Spleen (tissue), 11 donors: ENCODE results near the gene SPDYE6. TPM values are rescaled to one million over a fixed set of nuclear protein-coding genes. Genes with fewer than 3 reads are reported as not detected.
"Not testable (repeated sequence)": the region's sequence is repeated elsewhere in the genome, so short reads cannot be mapped to it uniquely, and the experiment has no call there.

Experiments
- DNase-seq: peaks from one replicate; pipeline ENCODE4 v3.0.0-alpha.2; 2020
- H3K27ac ChIP-seq, 8 donors: fragments of 200-600 bp; sonication (generic) in 7 of 8; 1 replicate in 4 of 8; 2 replicates in 4 of 8; pipeline versions ENCODE4 v1.5.0 to v1.8.0; 2016 to 2021; ENCODE audit warnings: inconsistent platforms in 4 of 8, mild to moderate bottlenecking in 4 of 8, moderate library complexity in 1 of 8
- H3K27me3 ChIP-seq, 7 donors: fragments of 200-600 bp; sonication (generic) in 6 of 7; replicated peaks in 1 of 7; 1 replicate in 4 of 7; 2 replicates in 3 of 7; pipeline versions ENCODE4 v1.5.0 to v1.8.0; 2016 to 2021; ENCODE audit warnings: inconsistent platforms in 3 of 7, mild to moderate bottlenecking in 1 of 7
- H3K36me3 ChIP-seq, 6 donors: fragments of 200-600 bp; sonication (generic) in 5 of 6; 1 replicate in 4 of 6; 2 replicates in 2 of 6; pipeline versions ENCODE4 v1.5.0 to v1.8.0; 2016 to 2021; ENCODE audit warnings: inconsistent platforms in 2 of 6
- H3K4me1 ChIP-seq, 6 donors: fragments of 200-600 bp; sonication (generic) in 5 of 6; 1 replicate in 3 of 6; 2 replicates in 3 of 6; pipeline versions ENCODE4 v1.5.0 to v1.8.0; 2016 to 2021; ENCODE audit warnings: inconsistent platforms in 3 of 6
- H3K4me3 ChIP-seq, 8 donors: fragments of 200-600 bp; sonication (generic) in 7 of 8; 1 replicate in 4 of 8; 2 replicates in 4 of 8; pipeline versions ENCODE4 v1.5.0 to v1.8.0; 2016 to 2021; ENCODE audit warnings: inconsistent platforms in 4 of 8, mild to moderate bottlenecking in 4 of 8, moderate library complexity in 2 of 8
- H3K9me3 ChIP-seq, 8 donors: fragments of 200-600 bp; sonication (generic) in 7 of 8; 1 replicate in 4 of 8; 2 replicates in 4 of 8; pipeline versions ENCODE4 v1.5.0 to v1.8.0; 2016 to 2021; ENCODE audit warnings: inconsistent platforms in 4 of 8
- POLR2A ChIP-seq, 3 donors: fragments of 450-650 bp; IDR thresholded peaks; one replicate each; pipeline ENCODE4 v1.5.1; 2017; ENCODE audit warnings: antibody characterized with exemption in 3 of 3, mild to moderate bottlenecking in 1 of 3
- POLR2AphosphoS5 ChIP-seq, 3 donors: sonication (generic); formaldehyde crosslinking; IDR thresholded peaks; one replicate each; pipeline ENCODE4 v1.5.1; 2017; ENCODE audit warnings: antibody characterized with exemption in 3 of 3
- WGBS, 5 donors: extraction: QIAGEN DNeasy Blood & Tissue Kit in 3 of 5; methylation state at CpG; one replicate each; pipeline versions ENCODE4 v1.1.5 to v1.1.7; 2013 to 2018; 5-methylcytosine and 5-hydroxymethylcytosine counted together
- intact Hi-C: fragments of 100-400 bp; cut with DNase I; formaldehyde crosslinking; loops from one replicate; pipeline ENCODE4 v1.15.0; 2023; ENCODE audit warnings: low total_unique reads
- polyA plus RNA-seq, 3 donors: library from polyadenylated mRNA; stranded (reverse); fragments of 200-250 nt; gene quantifications; one replicate each; pipeline ENCODE4 v1.2.1, GENCODE V29; 2013
- total RNA-seq, 7 donors: library from RNA; depleted of rRNA in 3 of 7; stranded (reverse); fragments of >200 nt in 3 of 7; fragmentation: NEBNext Ultra II Directional in 4 of 7; extraction: Animal tissue kit (Norgen Biotek cat#: 25700) in 4 of 7; gene quantifications; one replicate each; pipeline versions ENCODE4 v1.1.0 to v1.2.1, GENCODE V29; 2016 to 2021
- TF ChIP-seq, protein P1 (sequence below), 11 experiments: fragments of 200-600 bp in 7 of 11; fragments of 450-650 bp in 4 of 11; sonication (generic) in 4 of 11; IDR thresholded peaks in 8 of 11; conservative IDR thresholded peaks in 3 of 11; 1 replicate in 7 of 11; 2 replicates in 4 of 11; pipeline versions ENCODE4 v1.4.0 to v1.8.0; 2016 to 2021; ENCODE audit warnings: antibody characterized with exemption in 11 of 11, inconsistent platforms in 4 of 11, mild to moderate bottlenecking in 1 of 11
- donor health status: healthy with polysubstance abuse.
- donor health status: DM: no; HTN: no; CAD: no; lungs with moderate emphysema.
- donor health status: DM: no; HTN: no; CAD: no.
- donor health status: Bipolar disorder and iron deficiency.
- donor health status: healthy.
- donor health status: DM: no; HTN: no; CAD: no.
- donor health status: DM: yes; HTN: yes; CAD: no.

SPDYE6 gene
- total and polyA plus RNA-seq, 10 donors, result 0.06 TPM; not detected in 9

DNA sequence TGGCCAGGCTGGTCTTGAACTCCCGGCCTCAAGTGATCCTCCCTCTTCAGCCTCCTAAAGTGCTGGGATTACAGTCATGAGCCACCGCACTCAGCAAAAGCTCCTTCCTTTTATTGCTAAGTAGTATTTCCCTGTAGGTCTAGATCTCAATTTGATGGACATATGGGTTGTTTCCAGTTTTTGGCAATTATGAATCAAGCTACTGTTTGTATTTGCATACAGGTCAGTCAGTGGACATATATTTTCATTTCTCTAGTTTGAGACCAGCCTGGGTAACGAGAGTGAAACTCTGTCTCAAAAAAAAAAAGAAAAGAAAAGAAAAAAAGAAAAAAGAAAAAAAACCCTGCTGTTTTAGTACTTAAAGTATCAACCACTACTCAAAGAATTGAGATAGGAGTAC is 33.6 kb upstream of the SPDYE6 start:
- intact Hi-C loops, result loop anchor here (5.0 kb wide), 2 partner anchors 113 to 848 kb away; no protein-coding TSS in a partner anchor
- no peak overlapping the region for H3K4me3 ChIP-seq
- WGBS, 5 donors, result 73 to 87% (median 83%) methylated on average over 3 of the region's 3 CpGs

DNA sequence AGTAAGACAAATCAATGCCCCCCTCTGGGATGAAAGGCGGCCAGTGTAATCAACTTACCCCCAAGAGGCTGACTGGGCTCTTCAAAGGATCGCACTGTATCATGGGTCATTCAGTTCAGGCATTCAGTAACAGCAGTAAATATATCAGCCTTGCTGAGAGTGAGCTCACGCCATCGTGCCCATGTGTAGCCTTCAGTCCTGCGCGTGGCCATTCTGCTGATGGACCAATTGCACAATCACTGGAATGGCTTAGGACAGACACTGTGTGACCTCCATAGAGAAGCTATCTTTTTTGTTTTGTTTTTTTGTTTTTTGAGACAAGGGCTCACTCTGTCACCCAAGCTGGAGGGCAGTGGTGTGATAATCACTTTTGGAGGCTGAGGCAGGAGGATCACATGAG is 30.8 kb upstream of the SPDYE6 start:
- Histone ChIP-seq H3K4me3 (no peak overlapping the region), H3K27me3 (no peaks in the 10 kb centered on the region), H3K36me3 (peaks cover 0 to 67% (median 12%) of the 10 kb centered on the region in 6 donors), H3K9me3 (no peaks in the 10 kb centered on the region), H3K4me1 (peaks cover 0 to 7% (median 2%) of the 10 kb centered on the region in 6 donors), H3K27ac (no peak overlapping the region)
- 92 to 98% (median 93%) methylated on average over 5 to 6 of the region's 6 CpGs for WGBS, 5 donors
- TF ChIP-seq, protein P1, sequence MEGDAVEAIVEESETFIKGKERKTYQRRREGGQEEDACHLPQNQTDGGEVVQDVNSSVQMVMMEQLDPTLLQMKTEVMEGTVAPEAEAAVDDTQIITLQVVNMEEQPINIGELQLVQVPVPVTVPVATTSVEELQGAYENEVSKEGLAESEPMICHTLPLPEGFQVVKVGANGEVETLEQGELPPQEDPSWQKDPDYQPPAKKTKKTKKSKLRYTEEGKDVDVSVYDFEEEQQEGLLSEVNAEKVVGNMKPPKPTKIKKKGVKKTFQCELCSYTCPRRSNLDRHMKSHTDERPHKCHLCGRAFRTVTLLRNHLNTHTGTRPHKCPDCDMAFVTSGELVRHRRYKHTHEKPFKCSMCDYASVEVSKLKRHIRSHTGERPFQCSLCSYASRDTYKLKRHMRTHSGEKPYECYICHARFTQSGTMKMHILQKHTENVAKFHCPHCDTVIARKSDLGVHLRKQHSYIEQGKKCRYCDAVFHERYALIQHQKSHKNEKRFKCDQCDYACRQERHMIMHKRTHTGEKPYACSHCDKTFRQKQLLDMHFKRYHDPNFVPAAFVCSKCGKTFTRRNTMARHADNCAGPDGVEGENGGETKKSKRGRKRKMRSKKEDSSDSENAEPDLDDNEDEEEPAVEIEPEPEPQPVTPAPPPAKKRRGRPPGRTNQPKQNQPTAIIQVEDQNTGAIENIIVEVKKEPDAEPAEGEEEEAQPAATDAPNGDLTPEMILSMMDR (IDR thresholded peaks at IDR 0.05 in 8 of 11, conservative IDR thresholded peaks at IDR 0.05 in 3 of 11), result no peak
- TF ChIP-seq POLR2A (IDR thresholded peaks at IDR 0.05) (no peak), POLR2AphosphoS5 (IDR thresholded peaks at IDR 0.05) (no peak)
- intact Hi-C loops, result loop anchor here (5.0 kb wide), 1 partner anchor 845 kb away; no protein-coding TSS in a partner anchor
- no peak for DNase-seq

More for the DNA sequence above, 33.6 kb upstream of the SPDYE6 start:
- Histone ChIP-seq H3K9me3 (no peaks in the 10 kb centered on the region), H3K27me3 (no peaks in the 10 kb centered on the region), H3K36me3 (peaks cover 0 to 70% (median 12%) of the 10 kb centered on the region in 6 donors), H3K27ac (no peak overlapping the region), H3K4me1 (peaks cover 0 to 7% (median 2%) of the 10 kb centered on the region in 6 donors)
- DNase-seq, result no peak
- TF ChIP-seq, protein P1 (IDR thresholded peaks at IDR 0.05 in 8 of 11, conservative IDR thresholded peaks at IDR 0.05 in 3 of 11), result no peak
- TF ChIP-seq POLR2AphosphoS5 (IDR thresholded peaks at IDR 0.05) (no peak), POLR2A (IDR thresholded peaks at IDR 0.05) (no peak)

DNA sequence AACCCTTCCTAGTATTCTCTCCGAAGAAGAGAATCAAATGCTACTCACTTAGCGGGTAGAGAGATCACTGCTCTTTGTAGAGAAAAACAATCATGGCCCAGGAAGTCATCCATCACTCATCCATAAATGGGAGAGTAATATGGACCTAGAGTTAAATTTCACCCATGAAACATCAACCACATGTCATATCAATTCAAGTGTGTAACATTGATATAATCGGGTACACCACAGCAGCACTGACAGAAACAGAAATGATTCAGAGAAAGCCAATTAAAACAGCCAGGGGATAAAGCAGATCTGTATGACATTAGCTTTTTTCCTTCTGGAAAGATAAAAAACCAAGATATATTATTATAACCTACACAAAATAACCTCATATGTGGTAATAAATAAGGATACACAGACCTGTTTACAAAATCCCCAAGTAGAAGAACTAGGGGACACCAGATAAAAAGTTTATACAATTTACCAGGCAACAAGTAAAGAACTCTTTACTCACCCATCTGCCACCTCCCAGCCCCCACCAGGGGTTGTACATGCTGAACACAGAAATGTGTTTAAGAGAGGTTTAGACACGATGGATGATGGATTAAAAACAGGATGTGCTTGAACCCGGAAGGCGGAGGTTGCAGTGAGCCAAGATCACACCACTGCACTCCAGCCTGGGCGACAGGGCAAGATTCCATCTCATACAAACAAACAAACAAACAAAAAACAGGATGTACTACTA is 25.6 kb upstream of the SPDYE6 start:
- H3K36me3 ChIP-seq, result peaks cover 0 to 87% (median 45%) of the 10 kb centered on the region in 6 donors
- H3K4me3 ChIP-seq, H3K27me3 ChIP-seq, intact Hi-C loops, H3K4me1 ChIP-seq, H3K9me3 ChIP-seq, H3K27ac ChIP-seq, DNase-seq: not testable (repeated sequence)
- 84 to 92% (median 86%) methylated on average over 5 to 7 of the region's 7 CpGs for WGBS, 5 donors

DNA sequence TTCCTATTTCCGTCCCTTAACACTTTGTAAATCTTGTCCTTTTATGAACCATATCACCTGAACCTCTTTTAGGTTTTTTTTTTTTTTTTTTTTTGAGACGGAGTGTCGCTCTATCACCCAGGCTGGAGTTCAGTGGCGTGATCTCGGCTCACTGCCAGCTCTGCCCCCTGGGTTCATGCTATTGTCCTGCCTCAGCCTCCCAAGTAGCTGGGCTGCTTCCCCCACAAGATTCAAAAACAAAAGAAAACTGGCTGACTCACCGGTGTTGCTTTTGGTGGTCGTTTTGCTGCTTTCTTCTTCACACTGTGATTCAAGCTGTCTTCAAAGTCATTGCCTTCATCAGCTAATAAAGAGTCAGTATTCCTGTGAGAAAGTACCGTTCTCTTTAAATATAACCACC is 24.6 kb upstream of the SPDYE6 start:
- H3K4me1 ChIP-seq, H3K9me3 ChIP-seq, H3K27ac ChIP-seq, H3K4me3 ChIP-seq, DNase-seq, H3K27me3 ChIP-seq, intact Hi-C loops: not testable (repeated sequence)
- H3K36me3 ChIP-seq, result peaks cover 0 to 89% (median 46%) of the 10 kb centered on the region in 6 donors
- 86 to 94% (median 88%) methylated on average over 8 of the region's 8 CpGs for WGBS, 5 donors

DNA sequence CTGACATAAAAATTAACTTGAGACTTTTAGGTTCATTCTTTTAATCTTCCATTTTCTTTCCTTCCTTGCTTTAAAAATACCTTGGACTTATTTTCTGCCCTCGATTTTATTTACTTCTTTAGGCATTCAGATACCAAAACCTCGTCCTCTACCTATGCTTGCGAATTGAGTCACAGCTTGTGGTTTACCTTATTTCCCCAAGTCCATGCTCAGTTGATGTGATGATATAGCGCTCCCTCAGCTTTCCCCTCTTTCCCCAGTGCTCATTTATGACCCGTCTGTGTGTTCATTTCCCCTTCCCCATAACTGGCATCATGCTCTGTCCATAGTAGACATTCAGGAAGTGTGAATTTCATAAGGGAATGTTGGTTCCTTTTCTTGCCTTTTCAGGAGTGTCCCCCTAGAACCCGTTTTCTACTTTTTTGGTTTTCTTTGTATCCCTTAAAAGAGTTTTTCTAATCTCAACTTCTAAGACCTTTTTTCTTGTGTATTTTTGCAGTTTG is 20.8 kb upstream of the SPDYE6 start:
- no peak overlapping the region for H3K27ac ChIP-seq
- no peaks in the 10 kb centered on the region for H3K27me3 ChIP-seq
- 52 to 78% (median 62%) methylated on average over 6 of the region's 6 CpGs for WGBS, 5 donors
- H3K4me1 ChIP-seq, result peaks cover 0 to 9% (median 0%) of the 10 kb centered on the region in 6 donors
- H3K36me3 ChIP-seq, result peaks cover 0 to 75% (median 43%) of the 10 kb centered on the region in 6 donors
- no peak overlapping the region for H3K4me3 ChIP-seq
- intact Hi-C loops, result no loop called here
- TF ChIP-seq POLR2A (IDR thresholded peaks at IDR 0.05), result no peak
- TF ChIP-seq, protein P1 (IDR thresholded peaks at IDR 0.05 in 8 of 11, conservative IDR thresholded peaks at IDR 0.05 in 3 of 11), result no peak
- TF ChIP-seq POLR2AphosphoS5 (IDR thresholded peaks at IDR 0.05), result no peak
- H3K9me3 ChIP-seq, result no peaks in the 10 kb centered on the region
- no peak for DNase-seq

DNA sequence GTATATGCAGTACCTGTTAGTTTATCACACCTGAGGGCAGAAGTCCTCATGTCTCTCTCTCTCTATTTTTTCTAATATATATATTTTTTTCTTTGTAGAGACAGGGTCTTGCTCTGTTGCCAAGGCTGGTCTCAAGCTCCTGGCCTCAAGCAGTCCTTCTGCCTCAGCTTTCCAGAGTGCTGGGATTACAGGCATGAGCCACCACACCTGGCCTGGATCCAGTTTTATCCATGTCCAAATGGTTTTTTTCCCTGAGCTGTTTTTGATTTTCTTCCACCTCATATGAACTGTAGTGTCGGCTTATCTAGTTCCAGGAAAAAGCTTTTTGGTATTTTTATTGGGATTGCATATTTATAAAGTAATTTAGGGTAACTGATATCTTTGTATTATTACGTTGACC is 16.6 kb upstream of the SPDYE6 start:
- H3K27me3 ChIP-seq, intact Hi-C loops, H3K4me1 ChIP-seq, H3K4me3 ChIP-seq, DNase-seq, H3K27ac ChIP-seq, H3K9me3 ChIP-seq: not testable (repeated sequence)
- peaks cover 0 to 42% (median 15%) of the 10 kb centered on the region in 6 donors for H3K36me3 ChIP-seq
- WGBS, 5 donors, result 90 to 98% (median 95%) methylated on average over 2 of the region's 2 CpGs

DNA sequence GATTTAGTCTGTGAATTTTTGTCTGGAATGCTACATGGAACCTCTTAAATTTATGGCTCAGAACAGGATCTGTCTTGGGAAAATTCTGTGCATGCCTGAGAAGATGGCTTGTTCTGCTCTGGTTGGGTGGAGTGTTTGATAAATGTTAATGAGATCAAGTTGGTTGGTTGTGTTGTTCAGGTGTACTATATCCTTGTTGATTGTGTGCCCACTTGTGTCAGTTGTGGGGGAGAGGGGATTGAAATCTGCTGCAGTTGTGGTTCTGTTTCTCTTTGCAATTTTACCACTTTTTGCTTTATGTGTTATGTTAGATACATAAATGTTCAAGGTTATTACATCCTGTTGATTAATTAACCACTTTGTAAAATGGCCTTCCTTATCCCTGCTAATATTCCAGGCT is 13.8 kb upstream of the SPDYE6 start:
- intact Hi-C loops, H3K9me3 ChIP-seq, H3K27me3 ChIP-seq, H3K4me1 ChIP-seq, H3K4me3 ChIP-seq, H3K27ac ChIP-seq, DNase-seq: not testable (repeated sequence)
- peaks cover 0 to 30% (median 2%) of the 10 kb centered on the region in 6 donors for H3K36me3 ChIP-seq
